G401 (cell line): ENCODE measurements around the gene UBLCP1. TPM values are rescaled to one million over a fixed set of nuclear protein-coding genes. Genes with fewer than 3 reads are reported as not detected.

Source experiments
- DNase-seq: peaks from one replicate; pipeline ENCODE4 v3.0.0-alpha.2; 2015; ENCODE audit warnings: low spot score
- in situ Hi-C: cut with HindIII; loops from 2 replicates; pipeline ENCODE4 v1.10.0; 2016; ENCODE audit warnings: low sequenced_read_pairs, mixed read lengths
- total RNA-seq: library from RNA; depleted of rRNA; stranded (reverse); fragments of >200 nt; shearing (Covaris generic); gene quantifications from 2 replicates; pipeline ENCODE4 v1.2.3, GENCODE V29; 2014

Gene UBLCP1
- total RNA-seq, 1 experiment from 2014 or later, result 69.8 TPM

DNA sequence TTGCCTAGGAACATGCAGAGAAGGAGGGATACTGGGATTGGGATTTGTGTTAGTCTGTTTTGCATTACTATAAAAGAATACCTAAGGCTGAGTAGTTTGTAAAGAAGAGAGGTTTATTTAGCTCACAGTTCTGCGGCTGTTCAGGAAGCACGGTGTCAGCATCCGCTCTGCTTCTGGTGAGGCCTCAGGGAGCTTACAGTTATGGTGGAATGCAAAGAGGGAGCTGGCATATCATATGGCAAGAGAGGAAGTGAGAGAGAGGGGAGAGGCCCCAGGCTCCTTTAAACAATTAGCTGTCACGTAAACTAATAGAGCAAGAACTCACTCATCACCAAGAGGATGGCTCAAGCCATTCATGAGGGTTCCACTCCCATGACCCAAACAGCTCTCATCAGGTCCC lies 40.2 kb downstream of the UBLCP1 start:
- in situ Hi-C loops, result no loop called here
- DNase-seq, result no peak

DNA sequence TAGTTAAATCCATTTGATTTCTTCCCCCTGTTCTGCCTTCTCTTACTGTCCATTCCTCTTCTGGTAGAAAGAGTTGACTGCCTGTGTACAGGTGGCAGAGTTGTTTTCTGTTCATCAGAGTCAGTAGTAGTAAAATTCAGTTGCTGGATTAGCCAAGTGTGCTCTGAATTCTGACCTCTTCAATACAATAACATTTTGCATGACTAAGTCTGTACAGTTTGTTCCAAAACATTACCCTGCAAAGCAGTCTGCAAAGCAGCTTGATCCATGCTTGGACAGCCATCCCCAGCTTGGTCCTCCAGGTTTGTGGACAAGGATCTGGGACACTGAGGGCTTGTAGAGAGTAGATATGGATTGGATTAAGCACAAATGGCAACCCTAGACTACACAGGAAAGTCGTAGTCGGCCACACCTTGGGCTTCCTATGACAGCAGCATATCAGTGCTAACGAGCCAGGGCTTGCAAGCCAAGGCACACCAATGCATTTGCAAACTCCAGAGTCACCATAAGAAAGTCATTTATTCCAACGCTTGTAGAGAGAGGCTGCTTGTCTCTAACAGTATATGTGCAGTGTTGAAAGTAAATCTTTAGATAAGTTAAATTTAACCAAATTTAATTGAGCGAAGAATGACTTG lies 42.0 kb downstream of the UBLCP1 start:
- DNase-seq, result no peak
- in situ Hi-C loops, result no loop called here

DNA sequence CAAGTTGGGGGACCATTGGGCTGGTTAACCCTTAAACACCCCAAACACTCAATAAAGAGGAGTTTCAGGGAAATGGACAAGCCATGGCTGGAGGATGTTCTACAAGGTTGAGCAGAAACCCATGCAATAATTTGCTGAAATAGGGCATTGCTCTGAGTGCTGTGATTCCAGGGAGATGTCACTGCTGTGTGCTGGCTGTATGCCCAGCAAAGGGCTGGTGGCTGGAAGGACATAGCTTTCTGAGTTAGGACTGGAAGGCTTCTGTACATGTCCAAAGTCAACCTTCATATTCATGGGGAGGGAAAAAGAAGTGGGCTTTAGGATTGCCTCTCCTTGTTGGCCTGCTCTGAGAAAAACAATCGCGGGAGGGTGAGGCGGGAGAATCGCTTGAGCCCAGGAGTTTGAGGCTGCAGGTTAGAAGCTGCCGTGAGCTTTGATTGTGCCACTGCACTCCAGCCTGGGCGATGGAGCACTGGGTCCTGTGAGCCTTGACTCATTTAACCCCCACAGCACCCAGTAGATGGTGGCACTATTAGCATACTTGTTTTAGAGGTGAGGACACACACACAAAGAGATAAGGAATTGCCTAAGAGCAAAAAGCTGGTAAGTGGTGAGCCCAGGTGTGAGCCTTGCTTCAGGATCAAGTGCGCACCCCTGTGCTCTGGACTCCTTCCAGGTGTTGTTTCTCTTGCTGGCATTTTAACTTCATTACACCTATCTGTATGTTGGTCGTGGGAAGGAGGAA lies 46.8 kb downstream of the UBLCP1 start:
- DNase-seq, result peak; percentile 67
- in situ Hi-C loops, result no loop called here

- DNase-seq, result peak; percentile 68
- in situ Hi-C loops, result no loop called here
Measured at GRCh38 chr5:159310511-159310910, 47.4 kb downstream of the UBLCP1 start.

GRCh38 chr5:159311063-159311462 lies 48.0 kb downstream of the UBLCP1 start:
- in situ Hi-C loops, result no loop called here
- DNase-seq, result peak; percentile 16

DNA sequence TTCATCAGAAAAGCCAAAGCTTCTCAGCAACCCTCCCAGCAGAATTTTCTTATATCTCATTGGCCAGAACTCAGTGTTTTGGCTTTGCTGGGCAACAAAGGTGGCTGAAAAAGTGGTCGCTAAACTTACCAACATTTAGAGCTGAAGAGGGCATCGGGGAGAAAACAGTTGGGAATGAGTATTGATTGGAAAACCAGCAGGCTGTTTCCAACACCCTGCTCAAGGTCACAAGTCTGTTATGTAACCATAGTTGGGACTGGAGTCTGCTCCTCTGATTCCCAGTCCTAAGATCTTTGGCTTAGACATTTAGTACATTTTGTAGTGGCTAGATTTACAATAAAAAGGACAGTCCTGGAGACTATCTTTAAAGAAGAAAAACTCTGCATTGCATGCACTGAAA lies 50.1 kb downstream of the UBLCP1 start:
- in situ Hi-C loops, result no loop called here
- no peak for DNase-seq

- in situ Hi-C loops, result no loop called here
- DNase-seq, result peak; percentile 34
Measured at GRCh38 chr5:159316519-159317383, 53.7 kb downstream of the UBLCP1 start.

GRCh38 chr5:159317849-159318248 lies 54.8 kb downstream of the UBLCP1 start:
- in situ Hi-C loops, result no loop called here
- DNase-seq, result no peak

GRCh38 chr5:159318448-159318847 lies 55.4 kb downstream of the UBLCP1 start:
- DNase-seq, result no peak
- in situ Hi-C loops, result no loop called here

- no peak for DNase-seq
- in situ Hi-C loops, result no loop called here
Measured at GRCh38 chr5:159319363-159319762, 56.3 kb downstream of the UBLCP1 start.

DNA sequence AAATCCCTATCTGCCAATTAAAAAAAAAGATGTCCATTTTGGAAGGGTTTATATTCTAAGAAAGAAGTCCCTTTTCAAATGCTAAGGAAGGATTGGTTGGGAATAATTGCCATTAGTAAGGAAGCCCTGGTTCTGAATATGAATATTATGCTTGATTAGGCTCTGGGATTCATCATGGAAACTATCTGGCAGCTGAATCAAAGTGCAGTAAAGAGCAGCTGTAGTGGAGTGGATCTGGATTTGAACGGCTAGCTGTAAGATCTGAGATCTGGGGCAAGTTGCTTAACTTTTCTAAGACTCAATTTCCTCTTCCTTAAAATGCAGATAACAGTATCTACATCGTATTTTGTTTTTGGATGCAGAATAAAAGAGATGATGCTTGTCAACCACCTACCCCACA lies 56.7 kb downstream of the UBLCP1 start:
- in situ Hi-C loops, result no loop called here
- DNase-seq, result no peak

GRCh38 chr5:159322180-159322579 lies 59.1 kb downstream of the UBLCP1 start:
- in situ Hi-C loops, result no loop called here
- DNase-seq, result no peak

DNA sequence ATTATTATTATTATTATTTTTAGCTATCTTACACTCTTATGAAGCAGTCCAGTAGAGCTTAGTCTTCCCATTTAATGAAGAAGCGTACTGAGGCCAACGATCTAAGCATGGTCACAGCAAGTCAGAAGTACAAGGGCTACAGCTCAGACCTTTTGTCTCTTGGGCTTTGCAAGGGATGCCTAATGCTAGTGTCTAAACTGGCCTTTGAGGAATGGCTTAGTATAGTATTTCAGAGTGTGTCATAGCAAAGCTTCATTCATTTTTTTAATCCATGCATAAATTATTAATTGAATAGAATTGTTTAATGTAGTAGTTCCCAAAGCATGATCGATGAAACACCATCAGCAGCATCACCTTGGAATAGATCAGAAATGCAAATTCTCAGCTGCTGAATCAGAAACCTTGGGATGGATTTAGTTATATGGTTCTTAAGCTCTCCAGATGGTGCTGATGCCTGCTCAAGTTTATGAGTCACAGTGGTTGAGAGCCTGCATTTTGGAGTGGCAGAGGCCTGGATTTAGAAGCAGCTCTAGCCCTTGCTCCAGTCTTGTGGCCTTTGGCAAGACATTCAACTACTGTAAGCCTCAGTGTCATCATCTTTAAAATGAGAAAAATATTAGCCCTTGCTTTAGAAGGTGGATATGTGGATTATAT lies 61.1 kb downstream of the UBLCP1 start:
- in situ Hi-C loops, result no loop called here
- DNase-seq, result no peak

GRCh38 chr5:159324986-159325385 lies 61.9 kb downstream of the UBLCP1 start:
- DNase-seq, result no peak
- in situ Hi-C loops, result no loop called here

GRCh38 chr5:159330131-159330800 lies 67.2 kb downstream of the UBLCP1 start, which contains the start of gene IL12B:
Gene IL12B, minus strand, starts transcription at chr5:159330487. Its CDS starts 3,705 bp downstream, at chr5:159326782.
- in situ Hi-C loops, result no loop called here
- no peak for DNase-seq

DNA sequence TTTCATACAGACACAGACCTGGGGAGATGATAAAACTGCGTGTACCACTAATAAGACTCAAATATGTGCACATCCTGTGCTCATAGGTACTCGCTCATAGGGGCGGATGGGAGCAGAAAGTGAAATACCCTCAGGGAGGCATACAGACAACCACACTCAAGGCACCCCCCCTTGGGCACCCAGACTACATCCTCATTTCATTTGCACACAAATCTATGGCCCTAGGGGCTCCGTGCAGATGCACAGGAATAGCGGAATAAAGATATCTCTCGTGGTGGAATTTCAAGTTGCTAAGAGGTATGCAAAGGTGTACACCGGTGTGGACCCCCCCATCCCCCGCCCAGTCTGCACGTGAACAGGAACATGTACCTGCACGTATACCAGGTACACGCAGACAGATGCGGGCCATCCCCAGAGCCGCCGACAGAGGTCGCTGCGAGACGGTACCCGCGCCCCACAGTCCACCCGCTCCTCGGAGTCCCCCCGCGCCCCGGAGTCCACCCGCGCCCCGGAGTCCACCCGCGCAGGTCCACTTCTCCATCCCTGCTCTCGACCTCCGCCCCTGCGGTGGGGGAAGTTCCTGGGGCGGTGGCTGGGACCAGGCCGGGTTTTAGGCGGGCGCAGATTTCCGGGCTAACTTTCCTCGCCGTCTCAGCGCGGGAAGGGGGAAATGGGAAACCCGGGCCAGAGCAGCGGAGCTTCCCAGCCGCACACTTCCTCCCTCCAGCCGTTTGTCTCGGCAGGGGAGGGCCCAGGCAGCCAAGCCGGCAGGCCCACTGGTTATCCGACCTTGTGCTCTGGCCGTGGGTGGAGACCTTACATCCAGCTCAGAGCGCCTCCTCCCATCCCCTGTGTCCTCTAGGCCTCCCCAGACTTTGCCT lies 68.2 kb downstream of the UBLCP1 start:
- peak; percentile 40 for DNase-seq
- in situ Hi-C loops, result no loop called here

GRCh38 chr5:159332800-159333544 lies 69.9 kb downstream of the UBLCP1 start:
- in situ Hi-C loops, result no loop called here

More at GRCh38 chr5:159332800-159333544, 69.9 kb downstream of the UBLCP1 start:
- peak; percentile 80 for DNase-seq
